Neuron (in vitro differentiated cells): ENCODE data around the gene RASGRP3.

Experiments used
- H2AFZ ChIP-seq: one replicate; pipeline ENCODE4 v1.6.1; 2013; ENCODE audit warnings: low read depth, mild to moderate bottlenecking, inconsistent platforms, low read length, moderate library complexity
- H3K27me3 ChIP-seq: one replicate; pipeline ENCODE4 v1.6.1; 2013; ENCODE audit warnings: low read length; ENCODE audit not compliant: insufficient read depth
- H3K36me3 ChIP-seq: one replicate; pipeline ENCODE4 v1.6.1; 2013; ENCODE audit warnings: low read length; ENCODE audit not compliant: insufficient read depth
- H3K4me1 ChIP-seq: one replicate; pipeline ENCODE4 v1.6.1; 2013; ENCODE audit warnings: low read length; ENCODE audit not compliant: insufficient read depth
- H3K4me3 ChIP-seq: 2 replicates; pipeline ENCODE4 v1.5.1; 2013; ENCODE audit warnings: mild to moderate bottlenecking, low read length, moderate library complexity
- H3K9me3 ChIP-seq: one replicate; pipeline ENCODE4 v1.6.1; 2013; ENCODE audit warnings: low read length

The RASGRP3 gene

DNA sequence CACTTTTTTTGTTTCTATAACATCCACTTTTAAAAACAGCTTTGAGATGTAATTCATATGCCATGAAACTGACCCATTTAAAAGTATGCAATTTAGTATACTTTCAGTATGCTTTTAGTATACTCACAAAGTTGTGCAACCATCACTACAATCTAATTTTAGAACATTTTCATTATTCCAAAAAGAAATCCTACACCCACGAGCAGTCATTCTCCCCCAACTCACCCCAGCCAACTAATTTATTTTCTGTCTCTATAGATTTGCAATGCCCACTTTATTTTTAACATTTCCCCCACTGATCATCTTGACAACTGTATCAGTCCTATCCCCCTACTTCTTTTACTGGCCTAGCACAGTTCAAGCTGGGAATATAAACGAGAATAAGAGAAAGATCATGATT lies 83.6 kb downstream of the RASGRP3 start:
- no peaks in the 10 kb centered on the region for H3K9me3 ChIP-seq
- H3K27me3 ChIP-seq = no peaks in the 10 kb centered on the region
- no peaks in the 10 kb centered on the region for H3K4me1 ChIP-seq
- no peak overlapping the region for H2AFZ ChIP-seq
- H3K36me3 ChIP-seq = no peaks in the 10 kb centered on the region
- H3K4me3 ChIP-seq = no peak overlapping the region

- H3K36me3 ChIP-seq = no peaks in the 10 kb centered on the region
- H3K4me3 ChIP-seq = no peak overlapping the region
- H3K4me1 ChIP-seq = no peaks in the 10 kb centered on the region
- H2AFZ ChIP-seq = no peak overlapping the region
- no peaks in the 10 kb centered on the region for H3K27me3 ChIP-seq
- H3K9me3 ChIP-seq = no peaks in the 10 kb centered on the region
These were observed 85.4 kb downstream of the RASGRP3 start for GRCh38 chr2:33561872-33562271.

GRCh38 chr2:33570681-33571080 lies 94.2 kb downstream of the RASGRP3 start:
- H3K27me3 ChIP-seq = no peaks in the 10 kb centered on the region
- H2AFZ ChIP-seq = no peak overlapping the region
- H3K36me3 ChIP-seq = no peaks in the 10 kb centered on the region
- no peak overlapping the region for H3K4me3 ChIP-seq
- no peaks in the 10 kb centered on the region for H3K9me3 ChIP-seq
- no peaks in the 10 kb centered on the region for H3K4me1 ChIP-seq

GRCh38 chr2:33573657-33574056 lies 97.2 kb downstream of the RASGRP3 start:
- no peaks in the 10 kb centered on the region for H3K27me3 ChIP-seq
- H3K4me1 ChIP-seq = peaks cover 7% of the 10 kb centered on the region
- H3K4me3 ChIP-seq = no peak overlapping the region
- no peaks in the 10 kb centered on the region for H3K9me3 ChIP-seq
- no peak overlapping the region for H2AFZ ChIP-seq
- H3K36me3 ChIP-seq = no peaks in the 10 kb centered on the region

GRCh38 chr2:33577084-33577483 lies 100.6 kb downstream of the RASGRP3 start:
- no peaks in the 10 kb centered on the region for H3K27me3 ChIP-seq
- no peak overlapping the region for H3K4me3 ChIP-seq
- no peaks in the 10 kb centered on the region for H3K9me3 ChIP-seq
- no peak overlapping the region for H2AFZ ChIP-seq
- no peaks in the 10 kb centered on the region for H3K36me3 ChIP-seq
- peaks cover 7% of the 10 kb centered on the region for H3K4me1 ChIP-seq

DNA sequence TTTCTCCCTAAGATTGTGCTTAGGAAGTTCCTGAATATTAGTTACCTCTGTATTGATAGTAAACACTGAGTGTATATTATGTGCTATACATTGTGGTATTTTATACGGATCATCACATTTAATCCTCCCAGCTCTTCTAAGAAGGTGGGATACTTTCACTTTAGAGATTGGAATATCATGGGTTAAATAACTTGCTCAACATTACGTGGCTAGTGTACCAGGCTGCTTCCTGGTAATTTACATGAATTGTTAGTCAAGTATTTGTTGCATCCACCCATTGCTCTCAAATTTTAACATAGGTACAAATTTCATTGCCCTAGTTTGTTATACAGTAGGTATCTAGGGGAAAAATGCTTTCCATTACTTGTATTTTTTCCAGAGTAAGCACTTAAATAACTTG lies 101.2 kb downstream of the RASGRP3 start:
- Histone ChIP-seq H3K27me3 (no peaks in the 10 kb centered on the region), H2AFZ (no peak overlapping the region), H3K4me1 (peaks cover 7% of the 10 kb centered on the region), H3K36me3 (no peaks in the 10 kb centered on the region), H3K9me3 (no peaks in the 10 kb centered on the region), H3K4me3 (no peak overlapping the region)

- Histone ChIP-seq H2AFZ (no peak overlapping the region), H3K4me3 (no peak overlapping the region), H3K9me3 (no peaks in the 10 kb centered on the region), H3K36me3 (peaks cover 2% of the 10 kb centered on the region), H3K4me1 (peaks cover 7% of the 10 kb centered on the region), H3K27me3 (no peaks in the 10 kb centered on the region)
These were observed 102.8 kb downstream of the RASGRP3 start for GRCh38 chr2:33579227-33579626.

GRCh38 chr2:33581872-33582271 lies 105.4 kb downstream of the RASGRP3 start:
- Histone ChIP-seq H3K4me3 (no peak overlapping the region), H2AFZ (no peak overlapping the region), H3K27me3 (no peaks in the 10 kb centered on the region), H3K36me3 (peaks cover 20% of the 10 kb centered on the region), H3K9me3 (no peaks in the 10 kb centered on the region), H3K4me1 (peaks cover 5% of the 10 kb centered on the region)

GRCh38 chr2:33583194-33583938 lies 106.9 kb downstream of the RASGRP3 start:
- H3K27me3 ChIP-seq = no peaks in the 10 kb centered on the region
- H3K4me1 ChIP-seq = no peaks in the 10 kb centered on the region
- H3K4me3 ChIP-seq = no peak overlapping the region
- peaks cover 23% of the 10 kb centered on the region for H3K36me3 ChIP-seq
- H3K9me3 ChIP-seq = no peaks in the 10 kb centered on the region
- no peak overlapping the region for H2AFZ ChIP-seq

- no peak overlapping the region for H2AFZ ChIP-seq
- H3K36me3 ChIP-seq = peaks cover 36% of the 10 kb centered on the region
- no peak overlapping the region for H3K4me3 ChIP-seq
- no peaks in the 10 kb centered on the region for H3K9me3 ChIP-seq
- H3K27me3 ChIP-seq = no peaks in the 10 kb centered on the region
- H3K4me1 ChIP-seq = no peaks in the 10 kb centered on the region
These were observed 110.3 kb downstream of the RASGRP3 start for GRCh38 chr2:33586766-33587165.

GRCh38 chr2:33588232-33588631 lies 111.8 kb downstream of the RASGRP3 start:
- no peak overlapping the region for H2AFZ ChIP-seq
- H3K27me3 ChIP-seq = no peaks in the 10 kb centered on the region
- no peaks in the 10 kb centered on the region for H3K9me3 ChIP-seq
- no peaks in the 10 kb centered on the region for H3K4me1 ChIP-seq
- H3K36me3 ChIP-seq = peaks cover 41% of the 10 kb centered on the region
- no peak overlapping the region for H3K4me3 ChIP-seq

- Histone ChIP-seq H3K36me3 (peaks cover 48% of the 10 kb centered on the region), H3K4me1 (no peaks in the 10 kb centered on the region), H3K4me3 (no peak overlapping the region), H2AFZ (no peak overlapping the region), H3K27me3 (no peaks in the 10 kb centered on the region), H3K9me3 (no peaks in the 10 kb centered on the region)
These were observed 113.0 kb downstream of the RASGRP3 start for GRCh38 chr2:33589444-33589843.

DNA sequence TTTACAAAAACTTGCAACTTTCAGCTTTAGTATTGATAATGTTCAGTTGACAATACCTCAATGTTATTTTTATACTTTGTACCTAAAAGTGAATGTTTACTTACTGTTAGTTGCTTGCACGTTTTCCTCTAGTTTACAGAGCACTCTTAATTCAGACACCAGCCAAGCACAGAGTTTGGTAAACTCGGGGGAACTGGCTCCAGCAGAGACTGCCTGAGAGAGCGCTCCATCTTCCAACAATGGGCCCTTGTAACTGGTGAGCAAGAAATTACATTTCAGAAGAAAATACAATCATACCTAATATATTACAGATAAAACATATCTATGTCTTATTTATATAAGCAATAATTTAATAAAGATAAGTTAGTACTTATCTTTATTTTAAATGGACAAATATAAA lies 118.9 kb downstream of the RASGRP3 start:
- Histone ChIP-seq H3K36me3 (peaks cover 27% of the 10 kb centered on the region), H2AFZ (no peak overlapping the region), H3K4me3 (no peak overlapping the region), H3K4me1 (peaks cover 8% of the 10 kb centered on the region), H3K27me3 (no peaks in the 10 kb centered on the region), H3K9me3 (no peaks in the 10 kb centered on the region)

DNA sequence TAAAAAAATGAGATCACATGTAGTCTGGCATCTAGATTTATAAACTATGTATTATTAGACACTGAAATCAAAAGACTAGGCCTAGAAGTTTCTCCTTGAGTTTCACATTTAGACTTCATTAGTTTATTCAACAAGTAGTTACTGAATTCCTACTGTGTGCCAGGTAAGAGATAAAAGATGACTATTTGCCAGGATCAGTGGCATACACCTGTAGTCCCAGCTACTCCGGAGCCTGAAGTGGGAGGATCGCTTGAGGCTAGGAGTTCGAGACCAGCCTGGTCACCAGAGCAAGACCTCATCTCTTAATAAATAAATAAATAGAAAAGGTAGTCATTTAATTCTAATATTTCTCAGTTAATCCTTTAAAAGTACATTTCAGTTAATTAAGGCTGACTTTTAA lies 120.6 kb downstream of the RASGRP3 start:
- Histone ChIP-seq H3K9me3 (no peaks in the 10 kb centered on the region), H3K4me3 (no peak overlapping the region), H3K36me3 (peaks cover 20% of the 10 kb centered on the region), H2AFZ (no peak overlapping the region), H3K27me3 (no peaks in the 10 kb centered on the region), H3K4me1 (peaks cover 8% of the 10 kb centered on the region)
